GM19463 (cell line): ENCODE results near the gene CCDC146.
"Not testable (repeated sequence)": the region's sequence is repeated elsewhere in the genome, so short reads cannot be mapped to it uniquely, and the experiment has no call there.

Source experiments
- ATAC-seq: cut with Tn5 transposase; IDR thresholded peaks from one replicate; pipeline ENCODE4 v1.9.1; 2021; ENCODE audit warnings: mild to moderate bottlenecking, moderate library complexity; ENCODE audit not compliant: unreplicated experiment

Gene CCDC146

DNA sequence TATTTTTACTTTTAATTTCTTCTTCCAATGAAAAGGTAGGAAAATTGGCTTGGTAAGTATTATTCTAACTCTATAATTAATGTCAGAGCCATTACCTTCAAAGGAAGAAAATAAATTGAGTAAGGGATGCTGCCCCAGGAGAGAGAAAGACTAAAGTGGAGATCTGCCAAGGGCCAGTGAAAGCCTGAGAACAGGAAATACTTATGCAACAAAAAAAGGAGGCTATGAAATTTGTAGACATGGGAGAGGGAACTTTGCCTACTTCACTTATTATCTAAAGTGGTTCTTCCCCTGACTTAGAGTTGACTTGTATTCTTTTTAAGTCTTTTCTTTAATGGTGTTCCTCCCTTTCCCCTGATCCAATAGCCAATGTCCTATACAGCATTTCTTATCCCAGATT, 29.8 kb downstream of the CCDC146 start:
- ATAC-seq = not testable (repeated sequence)

DNA sequence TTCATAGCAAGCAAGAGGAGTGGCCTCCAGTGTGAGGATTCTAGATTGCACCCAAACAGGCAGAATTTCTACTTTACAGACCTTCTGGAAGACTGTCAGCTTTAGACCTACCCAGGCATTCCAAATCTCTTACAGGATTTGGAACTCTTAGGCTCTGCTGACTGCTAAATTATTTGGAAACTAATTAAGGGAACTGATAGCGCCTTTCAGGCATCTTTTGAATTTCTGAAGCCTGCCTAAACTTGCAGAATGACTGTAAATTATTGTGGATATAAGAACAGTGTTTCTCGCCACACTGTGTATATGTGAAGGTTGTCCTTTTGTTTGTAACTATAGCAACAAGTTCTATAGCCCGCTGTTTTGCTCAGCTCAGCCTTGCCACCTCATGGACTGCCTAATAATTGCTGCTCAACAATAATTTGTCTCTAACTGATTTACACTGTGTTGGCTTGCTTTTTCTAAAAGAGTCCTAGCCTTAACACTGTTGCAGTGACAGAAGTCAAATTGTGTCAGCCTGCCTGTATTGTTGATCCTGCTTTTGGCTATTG, 32.6 kb downstream of the CCDC146 start:
- not testable (repeated sequence) for ATAC-seq

DNA sequence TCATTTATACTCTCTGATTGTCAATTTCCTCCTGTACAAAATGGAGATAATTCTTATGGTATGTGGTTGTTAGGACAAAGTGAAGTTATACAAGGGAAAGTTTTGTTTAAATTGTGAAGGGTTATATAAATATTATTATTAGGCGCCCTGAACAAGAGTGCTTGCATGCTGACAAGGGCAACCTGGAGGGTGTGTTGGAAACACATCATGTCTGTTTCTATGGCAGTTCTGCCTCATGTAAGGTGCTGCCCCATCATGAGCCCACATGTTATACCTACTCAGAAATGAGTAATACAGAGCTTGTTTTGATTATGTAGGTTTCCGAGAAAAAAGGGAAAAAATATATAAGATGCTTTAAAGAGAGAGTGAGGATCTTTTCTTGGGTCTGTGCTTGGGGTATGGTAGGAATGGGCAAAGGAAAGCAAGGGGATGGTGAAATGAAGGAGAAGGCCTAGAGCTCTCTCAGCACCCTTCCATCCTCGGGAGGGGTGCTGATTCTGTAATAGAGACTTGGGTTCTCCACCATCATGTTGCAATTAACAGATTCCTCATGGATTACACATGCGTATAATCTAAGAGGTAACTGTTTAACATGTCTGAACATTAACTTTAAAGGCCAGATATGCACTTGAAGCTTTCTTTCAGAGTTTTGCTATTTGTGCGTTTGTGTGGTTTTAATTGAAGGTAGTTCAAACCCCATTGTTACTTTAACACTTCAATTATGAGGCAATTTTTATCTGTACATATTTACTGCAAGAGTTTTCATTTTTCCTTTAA, 33.4 kb downstream of the CCDC146 start:
- not testable (repeated sequence) for ATAC-seq

DNA sequence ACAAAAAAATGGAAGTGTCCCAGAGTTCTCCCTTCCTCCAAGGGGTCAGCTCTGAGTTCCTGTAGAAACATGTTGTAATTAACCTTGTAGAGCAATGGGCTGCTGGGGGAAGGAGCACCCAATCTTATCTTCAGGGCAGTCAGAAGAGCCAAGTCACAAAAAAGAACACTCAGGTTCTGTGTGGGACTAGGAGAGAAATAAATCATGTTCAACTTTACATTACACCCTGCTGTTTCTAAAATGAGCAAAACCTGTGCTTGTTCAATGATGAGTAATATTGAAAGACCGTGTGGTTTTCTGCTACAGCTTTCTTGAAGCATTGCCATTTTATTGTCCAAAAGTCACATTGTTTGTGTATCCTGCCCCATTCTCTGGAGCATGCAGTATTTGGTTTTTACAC, 34.6 kb downstream of the CCDC146 start:
- peak; percentile 70 for ATAC-seq

DNA sequence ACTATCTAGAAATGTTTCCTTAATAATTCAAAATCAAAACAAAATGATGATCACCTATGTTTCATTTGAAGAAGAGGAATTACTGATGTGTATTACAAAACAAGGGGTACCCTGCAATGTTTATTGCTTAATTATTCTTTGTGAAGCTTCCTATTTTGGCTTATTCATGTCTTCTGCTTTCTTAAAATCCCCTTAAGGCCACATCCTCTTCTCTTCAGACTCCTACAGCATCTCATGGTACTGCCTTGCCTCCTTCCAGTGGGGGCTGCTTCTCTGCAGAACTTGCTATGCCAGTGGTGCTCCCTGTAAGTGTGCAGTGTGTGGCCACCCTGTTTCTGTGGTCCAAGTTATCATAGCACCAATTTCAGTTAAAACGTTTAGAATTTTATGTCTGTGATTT, 35.0 kb downstream of the CCDC146 start:
- peak; percentile 65 for ATAC-seq

DNA sequence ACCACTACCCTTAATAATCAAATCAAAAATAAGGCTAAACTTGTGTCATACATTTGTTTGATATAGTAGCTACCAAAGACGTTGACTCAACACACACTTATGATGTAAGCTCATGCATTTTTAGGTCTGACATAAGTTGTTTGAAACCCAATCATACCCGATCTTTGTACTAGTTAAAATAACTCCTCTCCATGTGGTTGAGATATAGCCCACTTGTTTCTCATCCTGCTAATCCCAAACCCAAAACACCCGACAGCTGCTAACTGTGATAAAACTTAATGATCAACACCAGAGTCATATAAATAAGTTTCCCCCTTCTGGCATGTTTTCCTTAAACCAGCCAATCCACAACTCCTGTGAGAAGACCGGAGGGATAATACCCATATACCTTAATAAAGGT, 48.7 kb downstream of the CCDC146 start:
- ATAC-seq = not testable (repeated sequence)

DNA sequence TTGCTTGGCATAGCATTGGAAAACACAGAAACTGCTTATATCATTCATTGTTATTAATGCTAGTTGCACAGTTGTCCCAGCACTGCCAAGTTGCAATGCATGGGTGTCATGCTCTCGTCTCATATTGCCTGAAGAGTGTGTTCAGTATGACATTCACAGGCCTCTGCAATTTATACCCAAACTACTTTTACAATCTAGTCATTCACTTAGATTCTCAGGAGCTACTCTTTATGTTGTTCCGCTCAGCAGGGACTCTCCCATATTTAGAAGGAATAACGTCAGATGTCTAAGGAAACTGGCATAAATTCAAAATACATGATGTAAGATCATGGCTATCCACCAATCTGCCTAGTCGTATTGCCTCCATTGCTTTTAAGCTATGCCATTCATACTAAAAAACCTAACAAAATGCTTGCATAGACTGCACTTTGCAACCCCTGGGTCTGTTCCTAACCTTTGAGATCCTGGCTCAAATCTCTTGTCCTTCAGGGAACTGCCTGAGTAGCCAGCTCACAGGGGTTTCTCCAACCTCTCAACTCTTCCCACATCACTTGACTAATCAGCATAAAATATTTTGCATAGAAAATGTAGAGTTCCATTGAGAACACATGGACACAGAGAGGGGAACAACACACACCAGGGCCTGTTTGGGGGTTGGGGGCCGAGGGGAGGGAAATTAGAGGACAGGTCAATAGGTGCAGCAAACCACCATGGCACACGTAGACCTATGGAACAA, 50.2 kb downstream of the CCDC146 start:
- ATAC-seq = not testable (repeated sequence)

DNA sequence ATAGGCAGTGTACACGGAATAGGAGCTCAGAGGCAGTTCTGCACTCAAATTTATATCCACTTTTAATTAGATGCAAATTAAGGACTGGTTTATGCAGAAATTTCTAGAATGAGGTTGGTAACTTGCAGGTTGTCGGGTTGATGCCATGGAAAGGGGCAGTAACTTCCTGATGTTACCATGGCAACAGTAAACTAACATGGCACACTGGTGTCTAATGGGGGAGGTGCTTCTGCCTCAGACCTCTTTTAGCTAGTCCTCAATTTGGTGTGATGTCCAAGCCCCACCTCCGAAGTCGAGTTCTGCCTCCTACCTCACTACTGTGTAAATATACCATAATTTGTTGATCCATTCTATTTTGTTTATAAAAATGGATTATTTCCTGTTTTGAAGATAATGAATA, 52.0 kb downstream of the CCDC146 start:
- not testable (repeated sequence) for ATAC-seq

DNA sequence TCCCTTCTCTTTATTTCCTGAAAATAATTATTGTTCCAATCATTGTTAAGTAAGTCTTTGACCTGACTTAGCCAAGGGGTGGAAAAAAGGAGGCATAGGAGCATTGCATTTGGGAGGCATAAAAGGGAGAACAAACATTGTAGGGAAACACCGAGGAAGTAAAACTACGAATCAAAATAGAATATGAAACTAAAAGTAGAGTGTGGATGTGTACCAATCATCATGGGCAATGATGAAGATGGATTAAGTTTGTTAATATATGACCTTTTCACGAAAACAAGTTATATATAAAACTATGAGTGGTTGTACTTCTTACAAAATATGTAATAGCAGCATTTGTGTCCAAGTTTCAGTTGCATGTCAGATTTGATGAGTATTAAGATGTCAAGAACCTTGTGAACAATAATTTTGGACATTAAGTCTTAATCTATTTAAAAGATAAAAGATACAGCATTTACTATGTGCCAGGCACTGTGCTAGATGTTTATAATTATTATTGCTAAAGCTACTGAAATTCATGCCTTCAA, 52.9 kb downstream of the CCDC146 start:
- ATAC-seq = peak; percentile 75

DNA sequence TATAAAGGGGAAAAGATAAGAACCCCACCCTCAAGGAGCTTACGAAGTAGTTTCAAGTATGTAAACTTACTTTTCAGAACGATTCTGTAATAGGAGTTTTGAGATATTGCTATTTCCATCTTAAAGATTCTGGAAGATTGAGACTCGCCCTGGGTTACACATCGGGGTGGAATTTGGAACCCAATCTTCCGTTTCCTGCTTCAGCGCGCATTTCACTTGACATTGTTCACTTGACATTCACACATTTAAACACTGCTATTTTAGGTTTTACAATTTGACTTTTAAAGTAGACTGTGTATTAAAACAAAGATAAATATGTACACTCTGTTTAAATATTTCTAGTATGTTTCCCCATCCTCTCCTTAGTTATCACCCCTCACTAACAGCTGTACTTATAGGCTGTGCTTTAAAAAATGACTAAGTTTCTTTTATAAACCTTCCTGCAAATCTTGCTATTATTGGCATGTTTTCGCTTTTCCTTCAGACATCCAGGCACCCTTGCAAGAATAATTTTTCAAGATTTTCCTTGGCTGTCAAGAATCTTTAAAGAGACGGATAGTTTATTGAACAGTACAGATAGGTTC, 55.0 kb downstream of the CCDC146 start:
- not testable (repeated sequence) for ATAC-seq

DNA sequence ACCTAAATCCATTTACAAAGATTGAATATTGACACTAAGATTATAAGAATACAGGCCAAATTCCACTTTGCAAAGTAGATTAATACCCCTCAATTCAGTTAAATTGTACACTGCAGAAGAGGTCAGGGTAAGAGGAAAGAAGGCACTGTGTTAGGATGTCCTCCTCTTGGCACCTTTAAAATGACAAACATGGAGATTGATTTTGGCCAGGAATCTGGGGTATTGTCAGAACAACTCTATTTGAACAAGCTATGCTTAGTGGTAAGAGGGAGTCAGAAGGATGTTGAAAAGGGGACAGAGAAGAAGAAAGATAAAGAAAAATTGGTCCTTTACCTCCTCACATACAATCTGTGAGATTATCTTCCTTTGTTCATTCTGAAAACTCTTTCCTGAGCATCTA, 55.6 kb downstream of the CCDC146 start:
- ATAC-seq = not testable (repeated sequence)

DNA sequence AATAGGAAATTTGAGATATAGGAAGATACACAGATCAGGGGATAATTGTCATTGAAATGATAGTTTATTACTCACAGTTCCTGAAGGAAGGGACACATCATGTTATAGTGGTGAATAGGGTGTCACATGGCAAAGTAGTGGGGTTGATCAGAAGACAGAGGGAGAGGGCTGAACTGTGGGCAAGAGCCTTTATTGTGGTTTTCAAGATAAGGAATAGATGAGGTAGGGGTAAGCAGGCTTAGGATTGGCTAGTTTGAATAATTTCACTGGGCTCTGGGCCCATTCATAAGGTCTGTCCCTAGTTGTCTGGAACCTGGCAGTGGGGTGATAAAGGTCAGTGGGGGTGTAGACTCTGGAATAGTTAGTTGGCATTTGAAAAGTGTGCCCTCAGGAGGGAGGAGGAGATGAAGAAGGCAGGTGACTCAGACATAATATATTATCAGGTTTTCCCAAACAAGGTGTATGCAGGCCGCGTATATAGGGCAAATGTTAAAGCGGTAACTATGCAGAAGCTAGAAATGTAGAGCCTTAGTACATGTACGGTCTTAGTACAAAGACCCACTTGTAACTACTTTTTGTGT, 58.7 kb downstream of the CCDC146 start:
- no peak for ATAC-seq

DNA sequence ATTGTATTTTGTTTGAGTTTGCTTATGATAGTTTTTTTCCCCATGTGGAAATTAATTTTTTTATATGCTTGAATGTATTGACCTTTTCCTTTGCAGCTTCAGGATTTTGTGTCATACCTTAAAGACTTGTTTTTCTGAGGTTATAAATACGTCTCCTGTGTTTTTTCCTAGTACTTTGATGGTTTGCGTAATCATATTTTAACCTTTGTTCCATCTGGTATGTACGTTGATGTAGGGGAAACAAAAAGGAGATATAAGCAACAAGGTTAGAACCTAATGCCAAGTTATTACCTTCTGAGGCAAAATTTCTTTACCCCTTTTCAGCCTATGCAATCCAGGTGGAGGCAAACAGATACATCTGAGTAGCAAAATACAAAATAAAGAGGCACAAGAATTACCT, 59.3 kb downstream of the CCDC146 start:
- no peak for ATAC-seq

DNA sequence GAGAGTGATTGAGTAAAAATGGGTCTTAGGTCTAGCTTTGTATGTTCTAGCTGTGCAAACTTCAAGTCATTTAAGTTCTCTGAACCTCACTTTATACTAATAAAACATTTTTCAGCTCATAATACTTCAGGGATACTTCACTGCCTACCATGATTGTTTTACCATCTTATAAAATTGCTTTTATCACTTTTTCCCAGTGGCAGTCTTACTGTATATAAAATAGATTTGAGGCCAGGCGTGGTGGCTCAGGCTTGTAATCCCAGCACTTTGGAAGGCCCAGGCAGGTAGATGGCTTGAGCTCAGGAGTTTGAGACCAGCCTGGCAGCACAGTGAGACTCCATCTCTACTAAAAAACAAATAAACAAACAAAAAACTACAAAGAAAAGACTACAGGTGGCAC, 59.8 kb downstream of the CCDC146 start:
- no peak for ATAC-seq

DNA sequence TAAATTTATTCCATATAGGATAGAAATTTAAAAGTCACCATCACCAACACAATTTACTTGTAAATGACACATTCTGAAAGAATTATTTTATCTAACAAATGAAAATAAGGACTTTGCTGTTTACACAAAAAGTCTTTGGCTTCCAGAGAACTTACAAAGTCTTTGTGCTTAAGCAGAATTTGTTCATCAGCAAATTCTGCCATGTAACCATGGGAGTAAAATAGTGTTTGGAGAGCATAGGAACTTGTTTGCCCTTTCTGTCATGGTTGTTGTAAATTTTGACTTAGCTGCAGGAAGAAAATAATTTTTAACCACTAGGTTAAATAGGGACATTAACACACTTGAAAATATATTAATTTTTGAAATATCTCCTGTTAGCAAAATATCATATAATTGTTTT, 62.0 kb downstream of the CCDC146 start:
- ATAC-seq = no peak

DNA sequence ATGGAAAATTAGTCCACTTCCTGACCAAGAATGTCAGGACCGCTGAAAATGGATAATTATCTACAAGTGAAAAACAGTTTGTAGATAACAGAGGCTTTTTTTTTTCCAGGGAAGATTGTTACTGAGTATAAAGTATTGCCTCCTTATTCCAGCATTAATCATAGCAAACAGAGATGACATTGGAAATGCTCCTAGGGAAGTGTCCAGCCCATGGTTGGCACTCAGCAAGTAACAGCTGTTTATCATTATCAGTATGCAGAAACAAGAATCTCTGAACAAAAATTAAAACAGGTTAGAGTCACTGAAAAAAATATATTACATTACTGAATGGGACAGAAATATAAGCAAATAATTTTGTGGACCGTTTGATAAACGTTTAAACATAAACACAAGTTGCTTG, 62.6 kb downstream of the CCDC146 start:
- ATAC-seq = no peak

DNA sequence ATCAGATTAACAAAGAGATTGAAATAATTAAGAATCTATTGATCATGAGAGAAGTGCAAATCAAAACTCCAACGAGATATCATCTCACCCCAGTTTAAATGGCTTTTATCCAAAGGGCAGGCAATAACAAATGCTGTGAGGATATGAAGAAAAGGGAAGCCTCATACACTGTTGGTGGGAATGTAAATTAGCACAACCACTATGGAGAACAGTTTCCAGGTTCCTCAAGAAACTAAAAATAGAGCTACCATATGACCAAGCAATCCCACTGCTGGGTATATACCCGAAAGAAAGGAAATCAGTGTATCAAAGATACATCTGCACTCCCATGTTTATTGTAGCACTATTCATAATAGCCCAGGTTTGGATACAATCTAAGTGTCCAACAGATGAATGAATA, 63.5 kb downstream of the CCDC146 start:
- ATAC-seq = no peak

DNA sequence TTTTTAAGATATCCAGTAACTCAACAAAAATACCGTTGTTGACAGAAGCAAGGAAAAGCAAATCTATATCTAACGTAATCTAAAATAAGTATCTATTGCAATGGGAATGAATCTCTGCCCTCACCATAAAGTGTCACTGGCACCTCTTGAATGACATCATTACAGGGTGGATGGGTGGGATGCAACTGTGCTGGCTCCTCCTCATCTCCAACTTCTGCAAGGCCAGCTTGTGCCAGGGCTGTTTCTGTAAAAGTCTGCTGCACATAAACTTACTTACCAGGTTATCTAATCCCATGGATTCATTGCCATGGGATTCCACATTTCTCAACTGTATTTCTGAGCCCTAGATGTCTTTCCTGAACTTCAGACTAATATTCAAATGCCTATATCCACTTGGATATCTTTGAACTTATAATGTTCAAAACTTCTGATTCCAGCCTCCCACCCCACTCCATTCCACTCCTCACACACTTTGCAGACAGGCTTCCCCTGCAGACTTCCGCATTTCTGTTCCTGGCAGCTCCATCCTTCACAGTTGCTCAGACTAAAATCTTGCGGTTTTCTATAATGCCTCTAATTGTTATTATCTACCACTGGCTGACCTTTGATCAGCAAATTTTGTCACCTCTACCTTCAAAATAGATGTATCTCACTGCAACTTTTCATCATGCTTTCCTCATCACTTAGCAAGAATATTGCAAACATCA, 66.5 kb downstream of the CCDC146 start:
- ATAC-seq = no peak

DNA sequence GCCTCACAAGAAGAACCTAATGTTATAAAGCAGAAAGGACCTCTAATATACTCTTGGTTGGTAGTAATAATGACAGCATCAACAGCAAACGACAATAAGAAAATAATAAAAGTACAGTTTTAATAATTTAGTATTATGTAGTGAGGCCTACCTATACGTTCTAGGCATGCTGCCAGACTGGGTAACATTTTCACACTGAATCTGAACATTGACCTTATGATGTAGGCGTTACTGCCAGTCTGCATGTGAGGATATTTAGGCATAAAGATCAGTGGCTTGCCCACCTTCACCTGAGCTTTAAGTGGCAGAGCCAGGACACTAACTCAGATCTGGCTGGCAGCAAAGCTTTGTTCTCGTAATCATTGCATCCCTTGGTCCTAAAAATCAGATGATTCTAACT, 74.7 kb downstream of the CCDC146 start:
- ATAC-seq = no peak
